Stimulated activated CD8-positive, alpha-beta memory T cell treated with anti-CD3 and anti-CD28 coated beads, Interleukin-7, amount 100 ng/mL, for 4 hours (primary cell): ENCODE results near the gene PRKCE.
"Not testable (repeated sequence)": the region's sequence is repeated elsewhere in the genome, so short reads cannot be mapped to it uniquely, and the experiment has no call there.

ENCODE experiments used
- DNase-seq, 2 donors: peaks; one replicate each; pipeline ENCODE4 v3.0.0-alpha.2; 2020; ENCODE audit warnings: low read depth in 2 of 2

The PRKCE gene

GRCh38 chr2:45909171-45909565 is 257.7 kb downstream of the PRKCE start:
- DNase-seq, result no peak

- DNase-seq, result no peak
These were observed 258.3 kb downstream of the PRKCE start for GRCh38 chr2:45909677-45910191.

- no peak for DNase-seq
These were observed 259.1 kb downstream of the PRKCE start for GRCh38 chr2:45910473-45911060.

GRCh38 chr2:45911538-45911937 is 260.1 kb downstream of the PRKCE start:
- no peak for DNase-seq

GRCh38 chr2:45912109-45912508 is 260.6 kb downstream of the PRKCE start:
- DNase-seq, result no peak

- no peak for DNase-seq
These were observed 262.1 kb downstream of the PRKCE start for GRCh38 chr2:45913539-45913938.

GRCh38 chr2:45915523-45915922 is 264.0 kb downstream of the PRKCE start:
- no peak for DNase-seq

GRCh38 chr2:45917561-45918176 is 266.2 kb downstream of the PRKCE start:
- DNase-seq, result not testable (repeated sequence)

GRCh38 chr2:45918463-45919159 is 267.1 kb downstream of the PRKCE start:
- no peak for DNase-seq

GRCh38 chr2:45919160-45919650 is 267.7 kb downstream of the PRKCE start:
- no peak for DNase-seq

GRCh38 chr2:45919711-45920111 is 268.2 kb downstream of the PRKCE start:
- no peak for DNase-seq

GRCh38 chr2:45921921-45922320 is 270.4 kb downstream of the PRKCE start:
- DNase-seq, result no peak

GRCh38 chr2:45922577-45922988 is 271.1 kb downstream of the PRKCE start:
- no peak for DNase-seq

GRCh38 chr2:45923701-45924100 is 272.2 kb downstream of the PRKCE start:
- no peak for DNase-seq

GRCh38 chr2:45925026-45925425 is 273.6 kb downstream of the PRKCE start:
- no peak for DNase-seq

GRCh38 chr2:45925636-45926366 is 274.3 kb downstream of the PRKCE start:
- no peak for DNase-seq

GRCh38 chr2:45928946-45929345 is 277.5 kb downstream of the PRKCE start:
- DNase-seq, result no peak

GRCh38 chr2:45929674-45930395 is 278.4 kb downstream of the PRKCE start:
- DNase-seq, result no peak

GRCh38 chr2:45930396-45930792 is 278.9 kb downstream of the PRKCE start:
- no peak for DNase-seq

GRCh38 chr2:45932278-45932975 is 281.0 kb downstream of the PRKCE start:
- DNase-seq, result no peak
